Measurements from ENCODE around the gene OR2AE1. TPM values are rescaled to one million over a fixed set of nuclear protein-coding genes. Genes with fewer than 3 reads are reported as not detected.
"Not testable (repeated sequence)": the region's sequence is repeated elsewhere in the genome, so short reads cannot be mapped to it uniquely, and the experiment has no call there.

OR2AE1 gene
- total RNA-seq, 4 donors from 2014 or later, result not detected

DNA sequence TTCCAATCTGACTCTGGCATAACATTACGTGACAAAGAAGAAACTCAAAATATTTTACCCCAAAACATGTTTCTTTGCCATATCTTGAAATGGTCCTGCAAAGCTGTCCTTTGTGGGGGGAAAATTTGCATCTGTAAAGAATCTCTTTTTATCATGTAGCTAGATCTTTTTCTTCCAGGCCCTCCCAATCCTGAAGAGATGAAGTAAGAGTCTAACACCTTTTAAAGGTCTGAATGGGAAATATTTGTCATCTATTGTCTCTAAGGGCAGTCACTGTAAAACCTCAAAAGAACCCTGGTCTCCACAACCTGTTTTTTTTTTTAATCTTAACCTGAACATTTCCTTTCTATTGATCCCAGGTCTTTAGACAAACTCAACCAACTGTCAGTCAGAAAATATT, 8.6 kb downstream of the OR2AE1 start:
- TF ChIP-seq, protein P1, sequence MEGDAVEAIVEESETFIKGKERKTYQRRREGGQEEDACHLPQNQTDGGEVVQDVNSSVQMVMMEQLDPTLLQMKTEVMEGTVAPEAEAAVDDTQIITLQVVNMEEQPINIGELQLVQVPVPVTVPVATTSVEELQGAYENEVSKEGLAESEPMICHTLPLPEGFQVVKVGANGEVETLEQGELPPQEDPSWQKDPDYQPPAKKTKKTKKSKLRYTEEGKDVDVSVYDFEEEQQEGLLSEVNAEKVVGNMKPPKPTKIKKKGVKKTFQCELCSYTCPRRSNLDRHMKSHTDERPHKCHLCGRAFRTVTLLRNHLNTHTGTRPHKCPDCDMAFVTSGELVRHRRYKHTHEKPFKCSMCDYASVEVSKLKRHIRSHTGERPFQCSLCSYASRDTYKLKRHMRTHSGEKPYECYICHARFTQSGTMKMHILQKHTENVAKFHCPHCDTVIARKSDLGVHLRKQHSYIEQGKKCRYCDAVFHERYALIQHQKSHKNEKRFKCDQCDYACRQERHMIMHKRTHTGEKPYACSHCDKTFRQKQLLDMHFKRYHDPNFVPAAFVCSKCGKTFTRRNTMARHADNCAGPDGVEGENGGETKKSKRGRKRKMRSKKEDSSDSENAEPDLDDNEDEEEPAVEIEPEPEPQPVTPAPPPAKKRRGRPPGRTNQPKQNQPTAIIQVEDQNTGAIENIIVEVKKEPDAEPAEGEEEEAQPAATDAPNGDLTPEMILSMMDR (IDR thresholded peaks at IDR 0.05), result no peak
- TF ChIP-seq POLR2A (IDR thresholded peaks at IDR 0.05) (no peak), POLR2AphosphoS5 (IDR thresholded peaks at IDR 0.05) (no peak), EP300 (IDR thresholded peaks at IDR 0.05; ENCODE audit: low read depth) (no peak)
- no peak overlapping the region for H3K4me3 ChIP-seq
- peaks cover 4% of the 10 kb centered on the region for H3K27me3 ChIP-seq
- DNase-seq, result no peak
- no peaks in the 10 kb centered on the region for H3K4me1 ChIP-seq
- no peak overlapping the region for H3K27ac ChIP-seq
- H3K36me3 ChIP-seq, result no peaks in the 10 kb centered on the region
- in situ Hi-C loops (cut with MboI; ENCODE audit: low pct_ligation_motif_present in 1 of 4, low pct_unique_long_range_greater_than_20kb in 1 of 4, low sequenced_read_pairs in 3 of 4), result no loop called here
- H3K9me3 ChIP-seq, result no peaks in the 10 kb centered on the region
- WGBS, 2 donors (ENCODE audit: low coverage in 1 of 2), result 87 to 89% methylated on average over 1 of the region's 1 CpG
- intact Hi-C loops (cut with DNase I; ENCODE audit: low total_unique reads), result no loop called here

DNA sequence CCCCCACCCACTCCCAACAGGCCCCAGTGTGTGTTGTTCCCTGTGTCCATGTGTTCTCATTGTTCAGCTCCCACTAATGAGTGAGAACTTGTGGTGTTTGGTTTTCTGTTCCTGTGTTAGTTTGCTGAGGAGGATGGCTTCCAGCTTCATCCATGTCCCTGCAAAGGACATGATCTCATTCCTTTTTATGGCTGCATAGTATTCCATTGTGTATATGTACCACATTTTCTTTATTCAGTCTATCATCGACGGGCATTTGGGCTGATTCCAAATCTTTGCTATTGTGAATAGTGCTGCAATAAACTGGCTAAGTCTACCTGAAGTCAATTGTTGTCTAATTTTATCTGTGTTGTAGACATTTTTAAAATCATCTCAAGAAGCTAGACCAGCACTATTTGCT, 9.4 kb downstream of the OR2AE1 start:
- DNase-seq; H3K4me3 ChIP-seq; H3K4me1 ChIP-seq; H3K27ac ChIP-seq; H3K27me3 ChIP-seq; in situ Hi-C loops (cut with MboI; ENCODE audit: low pct_ligation_motif_present in 1 of 4, low pct_unique_long_range_greater_than_20kb in 1 of 4, low sequenced_read_pairs in 3 of 4); H3K36me3 ChIP-seq; intact Hi-C loops (cut with DNase I; ENCODE audit: low total_unique reads); H3K9me3 ChIP-seq: not testable (repeated sequence)
- 93 to 100% methylated on average over 2 of the region's 2 CpGs for WGBS, 2 donors (ENCODE audit: low coverage in 1 of 2)

DNA sequence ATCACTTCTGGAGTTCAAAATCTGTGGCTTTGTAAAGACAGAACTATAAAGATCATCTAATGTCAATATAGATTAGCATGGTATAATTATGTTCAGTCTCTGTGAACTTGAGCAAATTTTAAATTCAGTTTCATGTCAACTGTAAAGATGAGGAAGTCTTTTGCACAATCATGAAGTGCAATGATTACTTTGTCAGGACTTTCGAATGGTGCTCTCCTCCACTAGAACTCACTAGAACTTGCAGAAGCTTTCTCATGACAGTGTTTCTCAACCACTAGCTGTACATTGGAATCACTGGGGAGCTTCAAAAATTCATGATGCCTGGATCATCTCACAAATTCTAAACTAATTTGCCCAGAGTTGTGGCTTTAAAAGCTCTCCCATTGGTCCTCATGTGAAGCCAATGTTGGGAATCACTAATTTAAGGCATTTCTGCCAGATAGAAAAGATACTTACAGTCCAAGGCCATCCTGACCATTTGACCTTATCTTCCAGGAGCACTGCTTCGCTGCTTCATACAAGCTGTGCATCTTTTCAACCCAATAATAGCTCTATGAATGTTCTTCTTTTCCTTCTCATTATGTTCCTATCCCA, 12.9 kb downstream of the OR2AE1 start:
- no peaks in the 10 kb centered on the region for H3K36me3 ChIP-seq
- H3K9me3 ChIP-seq, result no peaks in the 10 kb centered on the region
- no peak overlapping the region for H3K4me3 ChIP-seq
- no peaks in the 10 kb centered on the region for H3K4me1 ChIP-seq
- peaks cover under 1% of the 10 kb centered on the region for H3K27me3 ChIP-seq
- 36 to 58% methylated on average over 2 of the region's 2 CpGs for WGBS, 2 donors (ENCODE audit: low coverage in 1 of 2)
- H3K27ac ChIP-seq, result no peak overlapping the region
- DNase-seq, result no peak
- in situ Hi-C loops (cut with MboI; ENCODE audit: low pct_ligation_motif_present in 1 of 4, low pct_unique_long_range_greater_than_20kb in 1 of 4, low sequenced_read_pairs in 3 of 4), result no loop called here
- intact Hi-C loops (cut with DNase I; ENCODE audit: low total_unique reads), result no loop called here
- TF ChIP-seq POLR2AphosphoS5 (IDR thresholded peaks at IDR 0.05), result no peak
- TF ChIP-seq, protein P1 (IDR thresholded peaks at IDR 0.05), result no peak
- no peak for TF ChIP-seq POLR2A (IDR thresholded peaks at IDR 0.05)
- TF ChIP-seq EP300 (IDR thresholded peaks at IDR 0.05; ENCODE audit: low read depth), result no peak

DNA sequence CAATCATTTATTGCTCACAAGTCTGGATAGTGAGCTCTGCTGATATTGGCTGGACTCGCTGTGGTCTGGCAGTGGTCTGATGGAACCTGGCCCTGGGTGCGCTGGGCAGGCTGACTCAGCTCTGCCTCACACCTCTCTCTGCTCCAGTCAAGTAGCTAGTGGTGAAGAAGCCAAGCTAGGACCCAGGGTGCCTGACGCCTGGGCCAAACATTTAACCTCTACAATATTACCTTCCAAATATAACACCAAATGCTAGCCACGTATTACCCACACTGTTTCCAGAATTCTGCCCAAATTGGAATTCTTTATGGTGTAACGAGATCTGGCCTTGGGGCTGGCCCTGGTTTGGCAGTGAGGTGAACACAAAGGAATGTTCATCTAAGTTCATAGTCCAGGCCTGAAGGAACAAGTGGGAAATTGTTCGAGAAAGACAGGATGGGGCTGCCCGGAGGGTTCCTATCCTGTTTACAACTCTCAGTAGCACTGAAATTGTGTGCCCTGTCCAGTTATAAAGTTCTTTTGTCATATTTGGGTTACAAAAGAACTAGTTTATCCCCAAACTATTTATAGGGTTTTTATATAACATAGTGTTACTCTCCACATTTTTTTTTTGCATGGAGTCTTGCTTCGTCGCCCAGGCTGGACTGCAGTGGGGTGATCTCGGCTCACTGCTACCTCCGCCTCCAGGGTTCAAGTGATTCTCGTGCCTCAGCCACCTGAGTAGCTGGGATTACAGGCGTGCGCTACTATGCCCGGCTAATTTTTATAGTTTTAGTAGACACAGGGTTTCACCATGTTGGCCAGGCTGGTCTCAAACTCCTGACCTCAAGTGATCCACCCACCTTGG, 16.3 kb downstream of the OR2AE1 start:
- in situ Hi-C loops (cut with MboI; ENCODE audit: low pct_ligation_motif_present in 1 of 4, low pct_unique_long_range_greater_than_20kb in 1 of 4, low sequenced_read_pairs in 3 of 4) (no loop called here), intact Hi-C loops (cut with DNase I; ENCODE audit: low total_unique reads) (no loop called here)
- Histone ChIP-seq H3K36me3 (no peaks in the 10 kb centered on the region), H3K27ac (no peak overlapping the region), H3K4me1 (no peaks in the 10 kb centered on the region), H3K4me3 (no peak overlapping the region), H3K9me3 (no peaks in the 10 kb centered on the region), H3K27me3 (no peaks in the 10 kb centered on the region)
- TF ChIP-seq POLR2AphosphoS5 (IDR thresholded peaks at IDR 0.05) (no peak), EP300 (IDR thresholded peaks at IDR 0.05; ENCODE audit: low read depth) (no peak), POLR2A (IDR thresholded peaks at IDR 0.05) (no peak)
- TF ChIP-seq, protein P1 (IDR thresholded peaks at IDR 0.05), result no peak
- 43 to 77% methylated on average over 3 to 15 of the region's 15 CpGs for WGBS, 2 donors (ENCODE audit: low coverage in 1 of 2)
- no peak for DNase-seq
